PC-9 (cell line): ENCODE data around the gene HAPLN2.

ENCODE experiments used
- CTCF ChIP-seq: fragments of 200-600 bp; sonication (generic); conservative IDR thresholded peaks from 2 replicates; pipeline ENCODE4 v1.6.1; 2017; ENCODE audit warnings: mixed run types, antibody characterized with exemption, mild to moderate bottlenecking, moderate library complexity
- EZH2 ChIP-seq: fragments of 200-600 bp; sonication (generic); IDR thresholded peaks from 2 replicates; pipeline ENCODE4 v1.8.0; 2017; ENCODE audit warnings: antibody characterized with exemption, low read depth

DNA sequence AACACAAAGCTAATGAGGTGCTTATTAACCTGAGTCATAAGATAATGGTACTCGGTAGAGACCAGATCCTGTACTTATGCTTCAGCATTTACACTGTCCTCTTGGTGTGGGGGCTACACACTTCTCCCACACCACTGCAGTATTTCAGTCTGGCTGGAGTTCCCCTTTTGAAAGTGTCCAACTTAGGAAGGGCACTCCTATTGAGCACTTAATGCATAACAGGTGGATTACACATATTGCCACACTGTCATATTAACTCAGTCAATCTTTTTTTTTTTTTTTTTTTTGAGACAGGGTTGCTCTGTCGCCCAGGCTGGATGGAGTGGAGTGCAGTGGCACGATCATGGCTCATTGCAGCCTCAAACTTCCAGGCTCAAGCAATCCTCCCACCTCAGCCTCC lies 19.4 kb upstream of the HAPLN2 start:
- no peak for TF ChIP-seq EZH2
- peak; percentile 63; the same call in 1 of the 2 replicates for TF ChIP-seq CTCF
